Upper lobe of left lung (tissue), 4 donors: ENCODE measurements around the gene ST3GAL4.

Source experiments
- CTCF ChIP-seq, 6 experiments: fragments of 450-650 bp in 4 of 6; fragments of 200-600 bp in 2 of 6; sonication (generic) in 2 of 6; IDR thresholded peaks; one replicate each; pipeline ENCODE4 v1.5.1; 2016 to 2019; ENCODE audit warnings: antibody characterized with exemption in 6 of 6
- EP300 ChIP-seq, 4 donors: sonication (generic); formaldehyde crosslinking; IDR thresholded peaks; one replicate each; pipeline ENCODE4 v1.5.1; 2017; ENCODE audit warnings: antibody characterized with exemption in 4 of 4, control low read depth in 2 of 4
- POLR2A ChIP-seq, 4 donors: fragments of 450-650 bp; IDR thresholded peaks; one replicate each; pipeline ENCODE4 v1.5.1; 2016 to 2017; ENCODE audit warnings: antibody characterized with exemption in 4 of 4, mild to moderate bottlenecking in 2 of 4

- TF ChIP-seq POLR2A (IDR thresholded peaks at IDR 0.05) (no peak), CTCF (IDR thresholded peaks at IDR 0.05) (no peak), EP300 (IDR thresholded peaks at IDR 0.05) (no peak)
Measured at GRCh38 chr11:126312961-126313360, 42.5 kb upstream of the ST3GAL4 start.
